GM19025 (cell line): ENCODE results near the gene HMGCS1.
"Not testable (repeated sequence)": the region's sequence is repeated elsewhere in the genome, so short reads cannot be mapped to it uniquely, and the experiment has no call there.

Source experiments
- ATAC-seq: cut with Tn5 transposase; IDR thresholded peaks from one replicate; pipeline ENCODE4 v1.9.1; 2021; ENCODE audit warnings: mild to moderate bottlenecking, low read depth, moderate library complexity; ENCODE audit not compliant: unreplicated experiment

The HMGCS1 gene

GRCh38 chr5:43313035-43313853 is at the start of gene HMGCS1:
Gene HMGCS1 (minus strand): TSS chr5:43313412. CDS start chr5:43298965, 14,447 bp downstream.
- ATAC-seq, result peak; percentile 88

DNA sequence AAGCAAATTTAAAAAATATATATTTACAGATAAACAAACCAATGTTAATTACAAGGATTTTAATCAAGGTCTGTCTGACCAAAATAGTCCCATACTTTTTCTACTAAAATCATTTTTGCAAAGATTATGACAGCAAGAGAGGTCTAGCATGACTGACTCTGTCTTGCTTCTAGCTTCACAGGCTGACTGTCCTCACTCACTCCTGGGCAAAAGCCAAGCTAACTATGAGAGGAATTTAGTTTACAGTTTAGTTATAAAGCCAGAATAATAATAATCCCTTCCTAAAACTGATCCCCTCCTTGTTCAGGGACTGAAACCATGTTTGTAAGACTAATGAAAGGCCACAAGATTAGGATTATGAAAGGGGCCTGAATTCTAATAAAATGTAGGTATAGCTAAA is 45.5 kb upstream of the HMGCS1 start:
- ATAC-seq, result no peak

GRCh38 chr5:43358301-43358700 is 45.1 kb upstream of the HMGCS1 start:
- ATAC-seq, result no peak

- no peak for ATAC-seq
Measured at GRCh38 chr5:43357878-43358281, 44.7 kb upstream of the HMGCS1 start.

- ATAC-seq, result no peak
Measured at GRCh38 chr5:43357067-43357466, 43.9 kb upstream of the HMGCS1 start.

- ATAC-seq, result no peak
Measured at GRCh38 chr5:43354774-43355173, 41.6 kb upstream of the HMGCS1 start.

- no peak for ATAC-seq
Measured at GRCh38 chr5:43353668-43354067, 40.5 kb upstream of the HMGCS1 start.

DNA sequence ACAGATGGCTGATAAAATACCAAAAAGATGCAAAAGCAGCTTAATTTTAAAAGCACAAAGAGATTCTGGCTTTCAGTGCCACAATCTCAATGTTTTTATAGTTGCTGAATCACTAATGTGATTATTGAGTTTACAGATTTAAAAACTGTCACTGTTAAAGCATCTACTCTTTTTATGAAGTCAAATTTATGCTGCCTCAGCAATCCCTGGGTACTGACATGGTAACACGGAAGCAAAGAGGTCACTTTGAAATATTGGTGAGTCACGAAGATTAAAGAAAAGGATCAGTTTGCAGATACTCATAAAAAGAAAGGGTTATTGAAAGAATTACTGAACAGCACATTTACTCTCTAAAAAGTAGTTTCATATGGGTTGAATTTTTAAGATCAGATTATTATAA is 39.7 kb upstream of the HMGCS1 start:
- no peak for ATAC-seq

GRCh38 chr5:43352131-43352530 is 38.9 kb upstream of the HMGCS1 start:
- ATAC-seq, result no peak

- ATAC-seq, result no peak
Measured at GRCh38 chr5:43348861-43349363, 35.7 kb upstream of the HMGCS1 start.

- no peak for ATAC-seq
Measured at GRCh38 chr5:43348207-43348606, 35.0 kb upstream of the HMGCS1 start.

- no peak for ATAC-seq
Measured at GRCh38 chr5:43338862-43339261, 25.6 kb upstream of the HMGCS1 start.

DNA sequence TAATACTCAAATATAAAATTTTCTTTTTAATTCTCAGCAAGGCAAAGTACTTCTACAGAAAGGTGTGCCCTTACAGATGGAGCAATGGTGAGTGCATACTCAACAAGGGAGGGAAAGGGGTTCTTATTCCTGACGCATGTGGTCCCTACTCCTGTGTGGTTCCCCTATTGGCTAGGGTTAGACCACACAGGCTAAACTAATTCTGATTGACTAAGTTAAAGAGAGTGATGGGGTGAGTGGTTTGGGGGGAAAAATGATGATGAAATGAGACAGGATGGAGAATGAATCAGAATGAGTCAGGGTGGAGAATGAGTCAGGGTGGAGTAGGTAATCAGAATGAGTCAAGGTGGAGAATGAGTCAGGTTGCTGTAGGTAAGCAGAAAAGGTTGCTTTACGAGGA is 22.9 kb upstream of the HMGCS1 start:
- no peak for ATAC-seq

GRCh38 chr5:43335681-43336080 is 22.5 kb upstream of the HMGCS1 start:
- no peak for ATAC-seq

DNA sequence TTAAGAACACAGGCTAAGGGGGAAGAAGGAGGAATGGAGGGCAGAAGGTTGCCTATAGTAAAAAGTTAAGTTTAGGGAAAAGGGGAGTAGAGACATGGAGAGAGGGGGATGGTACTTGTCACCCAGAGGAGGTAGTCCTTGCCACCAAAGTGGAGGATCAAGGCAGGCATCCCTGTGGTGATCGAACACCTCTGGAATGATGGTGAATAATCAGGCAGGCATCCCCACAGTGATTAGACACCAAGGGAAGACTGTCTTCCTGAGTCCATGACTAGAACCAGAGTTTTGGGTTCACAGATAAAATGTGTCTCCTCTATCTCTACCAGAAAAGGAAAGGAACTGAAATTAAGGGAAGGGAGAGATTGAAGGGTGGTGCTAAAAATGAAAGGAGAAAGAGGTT is 19.2 kb upstream of the HMGCS1 start:
- no peak for ATAC-seq

- not testable (repeated sequence) for ATAC-seq
Measured at GRCh38 chr5:43325624-43326023, 12.4 kb upstream of the HMGCS1 start.

GRCh38 chr5:43323488-43323887 is 10.3 kb upstream of the HMGCS1 start:
- not testable (repeated sequence) for ATAC-seq

DNA sequence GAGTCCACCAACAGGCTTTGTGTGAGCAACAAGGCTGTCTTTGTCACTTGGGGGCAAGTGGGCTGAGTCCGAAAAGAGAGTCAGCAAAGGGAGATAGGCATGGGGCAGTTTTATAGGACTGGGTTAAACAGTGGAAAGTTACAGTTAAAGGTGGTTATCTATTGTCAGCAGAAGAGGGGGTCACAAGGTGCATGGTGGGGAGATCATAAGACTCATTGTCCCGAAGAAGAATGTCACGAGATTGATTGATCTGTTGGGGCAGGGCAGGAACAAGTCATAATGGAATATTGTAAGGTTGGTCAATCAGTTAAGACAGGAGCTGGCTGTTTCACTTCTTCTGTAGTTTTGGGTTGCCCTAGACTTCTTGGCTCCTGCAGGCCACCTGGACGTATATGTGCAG is 7.6 kb upstream of the HMGCS1 start:
- no peak for ATAC-seq

DNA sequence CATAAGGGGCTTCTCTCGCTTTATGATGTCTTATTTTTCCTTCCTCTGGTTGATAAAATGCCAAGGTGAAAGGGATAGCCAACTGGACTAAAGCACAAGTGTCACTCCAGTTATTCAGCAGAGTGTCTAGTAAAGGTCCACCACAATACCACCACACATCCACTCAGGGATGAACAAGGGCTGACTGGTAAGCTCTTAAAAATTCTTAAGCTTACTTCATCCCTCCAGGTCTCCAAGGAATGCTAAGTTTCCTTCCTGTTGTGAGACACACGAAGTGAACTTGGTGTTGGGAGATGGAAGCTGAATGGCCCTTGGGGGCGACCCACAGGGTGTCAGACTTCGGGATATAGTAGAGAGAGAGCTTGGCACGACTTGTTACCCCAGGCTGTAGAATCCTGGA is 3.2 kb upstream of the HMGCS1 start:
- ATAC-seq, result no peak

DNA sequence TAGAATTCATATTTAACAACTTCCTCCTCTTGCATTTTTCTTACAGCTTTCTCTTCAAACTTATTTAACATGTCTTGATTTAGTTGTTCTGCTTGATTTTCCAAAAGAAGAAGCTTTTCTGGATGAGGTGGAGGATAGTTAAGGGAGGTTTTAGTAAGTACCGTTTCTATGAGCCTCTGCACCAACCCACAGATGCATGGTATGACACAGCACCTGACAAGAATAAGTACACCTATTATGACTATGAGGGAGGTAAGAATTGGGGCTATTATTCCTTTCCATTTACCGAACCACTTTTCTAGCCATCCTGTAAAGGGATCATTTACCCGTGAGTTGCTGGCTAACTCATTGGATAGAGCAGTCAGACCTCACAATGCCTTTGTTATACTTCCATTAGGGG is 2.5 kb upstream of the HMGCS1 start:
- ATAC-seq, result no peak

- ATAC-seq, result no peak
Measured at GRCh38 chr5:43315263-43315662, 2.1 kb upstream of the HMGCS1 start.

DNA sequence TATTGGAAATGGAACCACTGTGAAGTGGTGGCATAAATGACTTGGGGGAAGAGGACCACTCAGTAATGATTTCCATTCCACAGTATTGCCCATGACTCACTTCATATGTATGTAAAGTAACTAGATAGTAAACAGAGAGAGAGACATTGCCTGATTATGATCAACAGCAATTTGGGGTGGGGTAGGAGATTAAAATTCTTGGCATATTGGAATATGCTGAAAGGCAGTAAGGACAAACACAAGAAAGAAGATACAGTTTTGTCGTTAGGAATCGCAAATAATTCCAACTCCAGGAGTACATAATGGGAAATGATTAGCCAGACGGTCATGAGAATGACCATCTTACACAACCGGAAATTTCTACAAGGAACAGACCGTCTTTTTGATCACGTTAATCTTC is 1.5 kb upstream of the HMGCS1 start:
- ATAC-seq, result no peak
